GM12878 (cell line): ENCODE data around the gene ATP8A1. TPM values are rescaled to one million over a fixed set of nuclear protein-coding genes. Genes with fewer than 3 reads are reported as not detected.

Experiments used
- ATAC-seq: fragments of 200-7000 bp; cut with Tn5 transposase; 3 replicates; pipeline ENCODE4 v1.9.1; 2020; ENCODE audit warnings: mild to moderate bottlenecking, moderate library complexity
- BruUV-seq: library from RNA; stranded (reverse); fragments of 400-500 nt; replicated peaks from 2 replicates; lab custom pipeline; 2021; lab: Mats Ljungman, UMichigan
- CTCF ChIA-PET: fragments of 300-600 bp; sonication (Branson Sonifier 250); formaldehyde crosslinking; extraction: SDS; loops from one replicate; lab custom pipeline; 2021; ENCODE audit warnings: inconsistent platforms; lab: Yijun Ruan, JAX
- POLR2A ChIA-PET: fragments of 350-600 bp; formaldehyde crosslinking; extraction: SDS; loops from one replicate; lab custom pipeline; 2021; ENCODE audit warnings: inconsistent platforms; lab: Charles Lee
- RAD21 ChIA-PET: fragments of 300-600 bp; sonication (Branson Sonifier 250); formaldehyde crosslinking; loops from one replicate; lab custom pipeline; 2023; ENCODE audit warnings: antibody characterized with exemption; ENCODE audit not compliant: unreplicated experiment; lab: Charles Lee
- SMC1A ChIA-PET: fragments of 300-600 bp; sonication (Branson Sonifier 250); formaldehyde crosslinking; loops from one replicate; lab custom pipeline; 2023; ENCODE audit not compliant: unreplicated experiment, uncharacterized antibody; lab: Charles Lee
- DNase-seq: peaks from one replicate; pipeline ENCODE4 v3.0.0-alpha.2; 2011; ENCODE audit warnings: low read depth, low spot score
- FAIRE-seq: peaks from 3 replicates; lab custom pipeline; 2011; peaks lifted over from hg19 to GRCh38; lab: Jason Lieb, UNC
- H2AFZ ChIP-seq: 2 replicates; pipeline ENCODE4 v1.6.0; 2011; ENCODE audit warnings: low read depth, low read length, control low read depth; ENCODE audit not compliant: control insufficient read depth
- H3K27ac ChIP-seq: 2 replicates; pipeline ENCODE4 v1.5.1; 2011; ENCODE audit warnings: control low read depth; ENCODE audit not compliant: control insufficient read depth, insufficient read depth
- H3K27me3 ChIP-seq, 2 experiments: replicated peaks in 1 of 2; 2 replicates each; pipeline versions ENCODE4 v1.6.0 to v1.6.1; 2011; ENCODE audit warnings: low read length in 1 of 2; ENCODE audit not compliant: control insufficient read depth in 2 of 2, insufficient read depth in 2 of 2
- H3K36me3 ChIP-seq, 2 experiments: 2 replicates each; pipeline ENCODE4 v1.5.1; 2011; ENCODE audit warnings: low read length in 1 of 2; ENCODE audit not compliant: control insufficient read depth in 2 of 2, insufficient read depth in 2 of 2
- H3K4me1 ChIP-seq: 2 replicates; pipeline ENCODE4 v1.6.1; 2011; ENCODE audit warnings: mild to moderate bottlenecking, low read length, moderate library complexity, mixed read lengths; ENCODE audit not compliant: control insufficient read depth, insufficient read depth
- H3K4me2 ChIP-seq: 2 replicates; pipeline ENCODE4 v1.6.0; 2011; ENCODE audit warnings: control low read depth; ENCODE audit not compliant: control insufficient read depth, insufficient read depth
- H3K4me3 ChIP-seq: fragments of 200-600 bp; sonication (generic); 2 replicates; pipeline ENCODE4 v1.5.1; 2016
- H3K79me2 ChIP-seq: 2 replicates; pipeline ENCODE4 v1.6.0; 2011; ENCODE audit warnings: low read length; ENCODE audit not compliant: control insufficient read depth, insufficient read depth
- H3K9ac ChIP-seq: 2 replicates; pipeline ENCODE4 v1.8.0; 2011; ENCODE audit warnings: low read length, control low read depth, mixed read lengths; ENCODE audit not compliant: control insufficient read depth, insufficient read depth
- H3K9me3 ChIP-seq: replicated peaks from 3 replicates; pipeline ENCODE4 v1.5.1; 2011; ENCODE audit warnings: mild to moderate bottlenecking, low read length; ENCODE audit not compliant: control insufficient read depth, insufficient read depth
- H4K20me1 ChIP-seq: 2 replicates; pipeline ENCODE4 v1.6.0; 2011; ENCODE audit not compliant: control insufficient read depth, insufficient read depth
- BHLHE40 ChIP-seq, 2 experiments: fragments of 450-650 bp in 1 of 2; IDR thresholded peaks; 2 replicates each; pipeline ENCODE4 v1.6.1; 2011 to 2017; ENCODE audit warnings: low read depth in 2 of 2, borderline replicate concordance in 1 of 2, improper control_type of control experiment in 1 of 2, low read length in 1 of 2, mild to moderate bottlenecking in 1 of 2
- ELK1 ChIP-seq: IDR thresholded peaks from 2 replicates; pipeline ENCODE4 v1.6.1; 2012; ENCODE audit warnings: low read depth, low read length, improper control_type of control experiment
- GATAD2B ChIP-seq: fragments of 450-650 bp; conservative IDR thresholded peaks from 2 replicates; pipeline ENCODE4 v1.6.1; 2017; ENCODE audit warnings: low read depth, mild to moderate bottlenecking, moderate library complexity
- KAT2A ChIP-seq: conservative IDR thresholded peaks from 2 replicates; pipeline ENCODE4 v1.6.1; 2011; ENCODE audit warnings: low read depth, low read length; ENCODE audit not compliant: control insufficient read depth
- KDM1A ChIP-seq: fragments of 200-600 bp; sonication (generic); IDR thresholded peaks from 2 replicates; pipeline ENCODE4 v1.6.1; 2016; ENCODE audit warnings: borderline replicate concordance
- MEF2A ChIP-seq: IDR thresholded peaks from 2 replicates; pipeline ENCODE4 v1.6.1; 2011; ENCODE audit warnings: low read depth, mild to moderate bottlenecking, low read length, moderate library complexity; ENCODE audit not compliant: insufficient read depth
- MTA3 ChIP-seq: IDR thresholded peaks from 2 replicates; pipeline ENCODE4 v1.6.1; 2012; ENCODE audit warnings: low read length, inconsistent platforms, borderline replicate concordance
- NRF1 ChIP-seq: conservative IDR thresholded peaks from 2 replicates; pipeline ENCODE4 v1.6.1; 2011; ENCODE audit warnings: mild to moderate bottlenecking, low read depth, low read length, improper control_type of control experiment
- PAX5 ChIP-seq: IDR thresholded peaks from 2 replicates; pipeline ENCODE4 v1.6.1; 2011; ENCODE audit warnings: low read depth, low read length, borderline replicate concordance
- PBX3 ChIP-seq: IDR thresholded peaks from 2 replicates; pipeline ENCODE4 v1.6.1; 2011; ENCODE audit warnings: mild to moderate bottlenecking, low read depth, low read length, moderate library complexity; ENCODE audit not compliant: insufficient replicate concordance
- SMARCA5 ChIP-seq: fragments of 450-650 bp; IDR thresholded peaks from 2 replicates; pipeline ENCODE4 v1.6.1; 2017; ENCODE audit warnings: mild to moderate bottlenecking
- SREBF1 ChIP-seq: IDR thresholded peaks from 2 replicates; pipeline ENCODE4 v1.6.1; 2012; ENCODE audit warnings: mild to moderate bottlenecking, low read length
- TCF3 ChIP-seq: IDR thresholded peaks from 2 replicates; pipeline ENCODE4 v1.6.1; 2012; ENCODE audit warnings: low read depth, mild to moderate bottlenecking, low read length, borderline replicate concordance; ENCODE audit not compliant: insufficient read depth
- ZBTB33 ChIP-seq: fragments of 450-650 bp; IDR thresholded peaks from 2 replicates; pipeline ENCODE4 v1.6.1; 2017; ENCODE audit warnings: mild to moderate bottlenecking
- in situ Hi-C: fragments of 300-500 bp; cut with MboI; formaldehyde crosslinking; loops from 9 replicates; pipeline ENCODE4 v1.14.3; 2018; ENCODE audit warnings: mixed read lengths
- intact Hi-C: fragments of 100-400 bp; cut with micrococcal nuclease; formaldehyde crosslinking; loops from one replicate; pipeline ENCODE4 v1.14.2; 2022; ENCODE audit not compliant: unreplicated experiment
- polyA plus RNA-seq, 11 experiments: library from polyadenylated mRNA; depleted of rRNA in 4 of 11; unstranded in 6 of 11; stranded (reverse) in 5 of 11; fragments of >200 nt; fragmentation: Nextera tagmentation in 4 of 11; fragmentation: Illumina TruSeq in 1 of 11; extraction: Ambion mirVana in 4 of 11; extraction: Trizol in 1 of 11; gene quantifications; 1 replicate in 1 of 11; 2 replicates in 10 of 11; pipeline versions ENCODE4 v1.2.1 to v1.2.3, GENCODE V29; 2011 to 2016; ENCODE audit warnings: inconsistent platforms in 2 of 11, missing spikeins in 2 of 11, low read depth in 1 of 11
- total RNA-seq, 4 experiments: library from RNA; depleted of rRNA in 3 of 4; stranded (reverse); fragments of >200 nt in 3 of 4; fragmentation: Illumina TruSeq in 1 of 4; extraction: Trizol in 1 of 4; gene quantifications; 2 replicates each; pipeline versions ENCODE4 v1.2.1 to v1.2.3, GENCODE V29; 2013 to 2021

The ATP8A1 gene
- total and polyA plus RNA-seq, 10 of the 15 experiments (the other 5 are each of a cell fraction or from before 2014, with no cell fraction given): 9.0 to 116 (median 37.3) TPM

GRCh38 chr4:42510225-42510624 is 146.7 kb downstream of the ATP8A1 start:
- ChIA-PET CTCF (interaction anchor here (0.8 to 3.5 kb wide), 6 partner anchors 9 to 355 kb away, joined by 3 to 33 read pairs (median 7); no protein-coding TSS in a partner anchor), SMC1A (interaction anchor here (1.0 to 5.5 kb wide), 6 partner anchors 9 to 229 kb away, joined by 3 to 30 read pairs (median 6); no protein-coding TSS in a partner anchor), RAD21 (interaction anchor here (1.2 kb wide), 1 partner anchor 10 kb away, joined by 6 read pairs; no protein-coding TSS in a partner anchor), POLR2A (interaction anchor here (0.6 to 0.7 kb wide), 2 partner anchors 52 to 270 kb away, joined by 3 to 5 read pairs; no protein-coding TSS in a partner anchor)
- DNase-seq (no peak), ATAC-seq (no peak), FAIRE-seq (no peak)
- Histone ChIP-seq H3K27me3 (no peaks in the 10 kb centered on the region), H3K9ac (no peak overlapping the region), H3K4me1 (peaks cover 2% of the 10 kb centered on the region), H2AFZ (no peak overlapping the region), H3K79me2 (no peaks in the 10 kb centered on the region), H3K9me3 (no peaks in the 10 kb centered on the region), H3K4me3 (no peak overlapping the region), H3K27ac (no peak overlapping the region), H3K36me3 (peaks cover 3 to 17% of the 10 kb centered on the region in 2 experiments), H3K4me2 (no peak overlapping the region), H4K20me1 (no peaks in the 10 kb centered on the region)
- in situ Hi-C loops (loop anchor here (10.0 kb wide), 1 partner anchor 555 kb away; no protein-coding TSS in a partner anchor), intact Hi-C loops (no loop called here)
- no peak for TF ChIP-seq SMARCA5
- no peak for TF ChIP-seq TCF3
- no peak for TF ChIP-seq PBX3
- TF ChIP-seq ELK1: no peak
- TF ChIP-seq PAX5: no peak
- TF ChIP-seq KDM1A: no peak
- TF ChIP-seq MTA3: no peak
- no peak for TF ChIP-seq SREBF1
- no peak for TF ChIP-seq ZBTB33
- TF ChIP-seq NRF1: no peak
- no peak for TF ChIP-seq BHLHE40 (IDR thresholded peaks at IDR 0.05; ENCODE audit: borderline replicate concordance in 1 of 2, low read depth in 2 of 2, low read length in 1 of 2)
- no peak for TF ChIP-seq GATAD2B
- TF ChIP-seq KAT2A: no peak
- no peak for TF ChIP-seq MEF2A
- BruUV-seq: no TSS peak
